NCI-H774 (cell line): ENCODE results near the gene TSPOAP1.

Experiments used
- DNase-seq: peaks from one replicate; lab custom pipeline; 2025; lab: John Stamatoyannopoulos, UW

Gene TSPOAP1, protein sequence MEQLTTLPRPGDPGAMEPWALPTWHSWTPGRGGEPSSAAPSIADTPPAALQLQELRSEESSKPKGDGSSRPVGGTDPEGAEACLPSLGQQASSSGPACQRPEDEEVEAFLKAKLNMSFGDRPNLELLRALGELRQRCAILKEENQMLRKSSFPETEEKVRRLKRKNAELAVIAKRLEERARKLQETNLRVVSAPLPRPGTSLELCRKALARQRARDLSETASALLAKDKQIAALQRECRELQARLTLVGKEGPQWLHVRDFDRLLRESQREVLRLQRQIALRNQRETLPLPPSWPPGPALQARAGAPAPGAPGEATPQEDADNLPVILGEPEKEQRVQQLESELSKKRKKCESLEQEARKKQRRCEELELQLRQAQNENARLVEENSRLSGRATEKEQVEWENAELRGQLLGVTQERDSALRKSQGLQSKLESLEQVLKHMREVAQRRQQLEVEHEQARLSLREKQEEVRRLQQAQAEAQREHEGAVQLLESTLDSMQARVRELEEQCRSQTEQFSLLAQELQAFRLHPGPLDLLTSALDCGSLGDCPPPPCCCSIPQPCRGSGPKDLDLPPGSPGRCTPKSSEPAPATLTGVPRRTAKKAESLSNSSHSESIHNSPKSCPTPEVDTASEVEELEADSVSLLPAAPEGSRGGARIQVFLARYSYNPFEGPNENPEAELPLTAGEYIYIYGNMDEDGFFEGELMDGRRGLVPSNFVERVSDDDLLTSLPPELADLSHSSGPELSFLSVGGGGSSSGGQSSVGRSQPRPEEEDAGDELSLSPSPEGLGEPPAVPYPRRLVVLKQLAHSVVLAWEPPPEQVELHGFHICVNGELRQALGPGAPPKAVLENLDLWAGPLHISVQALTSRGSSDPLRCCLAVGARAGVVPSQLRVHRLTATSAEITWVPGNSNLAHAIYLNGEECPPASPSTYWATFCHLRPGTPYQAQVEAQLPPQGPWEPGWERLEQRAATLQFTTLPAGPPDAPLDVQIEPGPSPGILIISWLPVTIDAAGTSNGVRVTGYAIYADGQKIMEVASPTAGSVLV (N-terminal part only)

DNA sequence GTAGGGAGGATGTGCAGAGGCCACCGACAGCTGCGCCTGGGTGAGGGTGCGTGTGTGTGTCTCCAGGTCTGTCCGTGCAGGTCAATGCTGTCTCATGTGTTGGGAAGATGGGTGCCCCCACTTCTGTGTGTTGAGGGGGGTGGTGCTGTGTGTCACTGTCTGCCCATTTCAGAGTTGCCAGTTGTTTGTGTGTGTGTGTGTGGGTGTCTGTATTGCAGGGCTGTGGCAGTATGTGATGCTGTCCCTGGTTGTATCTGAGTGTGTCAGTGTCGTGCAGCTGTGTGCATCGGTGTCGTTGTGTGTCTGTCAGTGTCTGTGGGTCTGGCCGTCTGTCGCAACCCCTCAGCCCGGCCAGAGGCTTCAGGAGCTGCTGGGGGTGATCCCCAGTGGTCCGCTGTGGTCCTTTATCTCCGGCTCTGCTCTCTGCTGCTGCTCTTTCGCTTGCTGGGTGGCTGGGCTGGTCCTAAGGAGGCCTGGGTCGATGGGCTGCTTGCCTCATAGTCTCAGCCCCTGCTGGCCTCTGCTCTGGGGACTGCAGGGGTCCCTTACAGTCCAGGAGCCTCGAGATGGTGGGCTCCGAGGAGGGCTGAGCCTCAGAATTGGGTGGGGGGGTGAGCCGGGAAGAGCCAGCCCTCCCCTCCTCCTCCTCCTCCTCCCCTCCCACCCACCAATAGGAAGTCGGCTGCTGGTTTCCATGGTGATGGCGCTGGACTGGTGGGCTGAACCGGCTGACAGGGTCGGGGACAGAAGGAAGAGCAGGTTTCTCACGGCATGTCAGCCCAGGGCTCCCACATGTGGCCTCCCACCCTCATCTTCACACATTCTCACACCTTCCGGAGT lies at the start of gene TSPOAP1:
Gene TSPOAP1 (minus strand): TSS at position 601 of the 840 bp plus-strand sequence. CDS start 875 bp downstream, outside the sequence.
- DNase-seq, result no peak

DNA sequence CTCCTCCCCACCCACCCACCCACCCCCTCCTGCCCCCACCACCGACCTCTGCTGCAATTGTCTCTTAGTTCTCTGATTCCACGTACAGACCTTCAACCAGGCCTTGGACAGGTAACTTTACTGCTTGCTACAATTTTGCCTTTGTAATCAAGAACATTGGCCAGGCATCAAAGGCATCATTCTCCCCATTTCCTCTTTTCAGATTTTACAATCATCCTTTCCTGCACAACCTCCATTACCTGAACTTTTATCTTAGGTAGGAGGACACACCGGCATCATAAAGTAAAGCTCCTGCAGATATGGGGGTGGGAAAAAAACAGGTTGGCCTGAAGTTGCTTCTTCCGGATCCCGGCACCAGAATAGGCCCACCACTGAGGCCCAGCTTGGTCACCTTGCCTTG lies 49.1 kb upstream of the TSPOAP1 start:
- DNase-seq, result no peak

DNA sequence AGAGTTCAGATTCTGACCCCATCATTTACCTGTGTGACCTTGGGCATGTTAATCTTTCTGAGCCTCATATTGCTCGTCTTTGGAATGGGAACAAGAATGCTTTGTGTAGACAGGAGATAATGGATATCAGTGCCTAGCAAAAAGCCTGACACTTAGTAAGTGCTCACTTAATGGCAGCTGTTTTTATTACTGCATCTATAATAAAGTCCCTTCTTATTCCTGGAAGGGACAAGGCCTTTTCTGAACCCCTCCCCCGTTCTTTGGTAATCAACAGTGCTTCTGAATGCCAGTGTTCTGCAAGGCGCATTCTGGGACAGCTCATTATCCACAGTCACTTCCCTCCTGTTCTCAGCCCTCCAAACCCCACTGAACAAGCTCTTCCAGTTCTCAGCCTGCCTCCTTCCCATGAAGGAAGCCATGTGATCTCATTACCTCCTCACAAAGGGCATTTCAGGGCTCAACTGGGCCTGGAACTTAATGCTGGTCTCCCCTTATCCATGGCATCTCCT lies 48.6 kb upstream of the TSPOAP1 start:
- no peak for DNase-seq

DNA sequence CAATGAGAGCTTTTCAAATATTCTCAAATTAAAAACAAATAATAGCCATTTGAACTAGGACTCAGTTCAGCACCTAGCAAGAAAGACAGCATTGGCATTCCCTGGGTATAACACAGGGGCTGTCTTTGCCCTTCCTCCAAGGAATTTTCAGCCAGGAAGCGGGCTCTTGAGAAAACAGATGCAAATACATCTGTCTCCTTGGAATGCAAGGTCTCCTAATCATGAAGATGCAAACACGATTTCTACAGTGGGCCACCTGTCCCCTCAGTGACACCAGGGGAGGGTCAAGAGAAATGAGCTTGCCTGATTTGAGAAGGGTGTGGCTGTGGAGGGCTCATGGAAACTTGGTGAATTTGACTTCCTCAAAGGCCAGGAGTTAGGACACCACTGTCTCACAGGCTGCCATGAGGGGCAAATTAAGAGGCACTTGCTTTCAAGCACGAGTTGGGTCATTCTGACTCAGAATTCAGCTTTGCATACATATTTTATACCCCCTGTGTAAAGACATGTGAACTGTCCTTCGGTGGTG lies 47.9 kb upstream of the TSPOAP1 start:
- DNase-seq, result no peak

DNA sequence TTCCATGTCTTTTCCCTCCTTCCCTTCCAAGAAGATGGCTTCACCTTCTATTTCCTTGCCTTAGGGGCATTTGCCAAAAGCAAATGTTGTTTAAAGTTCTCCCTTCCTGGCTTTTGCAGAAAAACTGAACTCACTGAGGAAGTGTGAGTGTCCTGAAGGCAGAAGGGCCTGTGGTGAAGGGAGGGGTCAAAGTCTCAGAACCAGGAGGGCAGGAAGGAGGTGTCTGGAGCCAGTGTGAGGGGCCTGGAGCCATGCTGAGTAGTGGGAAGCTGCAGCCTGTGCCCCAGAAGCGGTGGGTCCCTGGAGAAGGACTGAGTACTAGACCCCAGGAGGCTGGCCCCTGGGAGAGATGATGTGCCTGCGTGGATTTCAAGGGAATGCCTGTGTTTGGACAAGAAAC lies 47.2 kb upstream of the TSPOAP1 start:
- DNase-seq, result no peak

DNA sequence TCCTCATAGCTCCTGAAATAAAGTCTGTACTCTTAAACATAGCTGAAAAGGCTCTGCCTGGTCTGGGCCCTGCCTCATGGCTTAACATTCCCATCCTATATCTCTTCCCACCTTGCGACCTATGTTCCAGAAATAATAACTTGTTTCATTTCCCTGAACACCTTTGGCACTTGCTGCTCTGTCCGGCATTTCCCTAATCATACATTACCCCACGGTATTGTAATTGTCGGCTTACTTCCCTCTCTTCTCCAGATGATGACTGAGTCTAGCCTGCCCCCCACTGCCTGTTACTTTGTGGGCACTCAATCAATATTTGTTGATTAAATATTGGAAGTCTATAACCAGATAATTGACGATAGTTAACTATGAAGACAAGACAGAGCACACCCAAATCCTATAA lies 46.7 kb upstream of the TSPOAP1 start:
- DNase-seq, result no peak

DNA sequence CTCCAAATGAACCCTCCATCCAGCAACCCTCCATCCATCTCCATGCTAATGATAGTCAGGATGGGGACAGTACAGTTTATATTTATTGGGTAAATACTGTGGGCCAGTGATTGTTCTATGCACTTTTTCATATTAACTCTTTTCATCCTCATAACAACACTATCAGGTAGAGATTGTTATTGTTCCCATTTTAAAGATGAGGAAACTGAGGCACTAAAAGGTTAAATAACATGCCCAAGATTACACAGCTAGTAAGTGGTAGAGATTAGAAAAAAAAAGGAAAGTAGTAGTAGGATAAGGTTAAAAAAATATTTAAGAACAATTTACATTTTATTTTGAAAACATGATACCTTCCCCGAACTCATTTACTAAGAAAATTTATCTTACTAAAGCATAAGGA lies 45.3 kb upstream of the TSPOAP1 start:
- no peak for DNase-seq

DNA sequence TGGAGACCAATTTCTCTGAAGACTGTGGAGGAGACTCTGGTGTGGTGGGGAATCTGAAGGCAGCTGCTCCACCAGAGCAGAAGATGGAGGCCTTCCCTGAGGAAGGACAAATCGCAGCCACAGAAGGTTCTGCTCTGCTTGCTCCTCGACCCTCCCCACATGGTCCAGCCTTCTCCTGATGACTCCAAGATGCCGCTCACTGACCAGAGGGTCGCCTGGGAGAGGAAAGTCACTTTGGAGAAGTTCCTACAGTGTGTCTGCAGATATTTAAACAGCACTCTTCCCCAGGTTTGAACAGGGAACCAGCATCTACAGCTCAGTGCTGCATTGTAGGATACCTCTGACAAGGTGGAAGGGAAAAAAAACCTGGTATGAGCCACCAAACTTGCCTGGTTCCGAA lies 44.4 kb upstream of the TSPOAP1 start:
- DNase-seq, result no peak

DNA sequence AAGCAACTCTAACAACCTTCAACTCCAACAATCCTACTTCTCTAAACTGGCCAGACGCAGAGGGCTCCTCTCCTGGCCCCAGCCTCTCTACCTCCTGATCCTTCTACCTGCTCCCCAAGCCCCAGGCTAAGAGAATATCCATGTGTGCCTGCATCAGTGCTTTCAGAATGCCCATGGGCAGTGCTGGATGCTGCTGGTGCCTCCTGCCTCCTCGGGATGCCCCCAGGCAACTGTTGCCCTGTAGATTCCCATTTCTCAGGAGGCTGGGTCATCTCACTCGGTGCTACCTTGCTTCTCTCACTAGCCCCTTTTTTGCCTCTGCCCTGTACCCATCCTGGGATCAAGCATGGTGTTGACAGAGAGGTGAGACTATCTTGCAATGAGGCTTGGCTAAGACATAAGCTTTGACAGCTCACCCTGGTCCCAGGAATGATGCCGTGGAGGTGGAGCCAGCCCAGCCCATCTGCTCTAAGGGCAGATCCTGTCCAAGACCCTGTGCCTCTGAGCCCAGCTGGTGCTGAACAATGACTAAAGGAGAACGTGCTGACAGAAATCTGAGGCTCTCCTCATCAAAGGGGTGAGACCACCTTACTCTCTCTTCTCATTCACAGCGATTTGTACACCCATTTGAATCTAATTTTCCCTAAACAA lies 42.8 kb upstream of the TSPOAP1 start:
- DNase-seq, result no peak

DNA sequence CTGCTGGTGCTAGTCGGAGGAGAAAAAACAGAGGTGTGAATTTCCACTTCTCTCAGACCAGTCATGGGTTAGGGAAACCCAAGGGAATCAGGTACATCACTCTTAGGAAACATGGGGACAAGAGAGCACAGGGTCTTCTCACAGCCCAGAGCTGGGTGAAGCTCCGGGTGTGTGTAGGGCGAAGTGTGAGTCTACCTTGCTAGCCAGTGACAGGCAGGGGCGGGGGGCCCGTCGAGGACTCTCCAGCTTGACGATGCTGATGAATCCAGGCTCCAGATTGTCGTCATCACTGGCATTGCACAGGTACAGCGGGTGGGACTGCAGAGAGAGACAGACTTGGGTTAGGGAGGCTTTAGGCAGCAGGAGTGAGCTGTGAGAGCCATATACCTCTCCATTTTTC lies 42.1 kb upstream of the TSPOAP1 start:
- no peak for DNase-seq

DNA sequence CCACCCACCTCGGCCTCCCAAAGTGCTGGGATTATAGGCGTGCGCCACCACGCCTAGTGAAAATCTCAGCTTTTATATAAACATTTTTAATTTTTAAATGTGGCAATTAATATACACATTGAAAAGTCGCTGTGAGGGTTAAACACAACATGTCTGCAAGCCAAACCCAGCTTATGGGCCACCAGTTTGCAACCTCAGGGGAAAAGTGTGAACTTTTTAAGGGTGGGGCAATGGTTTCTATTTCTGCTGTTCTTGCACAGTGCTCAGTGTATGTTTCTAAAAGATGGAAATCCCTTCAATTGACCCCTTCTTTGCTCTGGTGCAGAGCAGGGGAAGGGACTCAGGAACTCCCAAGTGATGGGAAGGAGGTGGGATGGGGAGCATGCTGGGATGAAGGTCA lies 41.7 kb upstream of the TSPOAP1 start:
- DNase-seq, result no peak

DNA sequence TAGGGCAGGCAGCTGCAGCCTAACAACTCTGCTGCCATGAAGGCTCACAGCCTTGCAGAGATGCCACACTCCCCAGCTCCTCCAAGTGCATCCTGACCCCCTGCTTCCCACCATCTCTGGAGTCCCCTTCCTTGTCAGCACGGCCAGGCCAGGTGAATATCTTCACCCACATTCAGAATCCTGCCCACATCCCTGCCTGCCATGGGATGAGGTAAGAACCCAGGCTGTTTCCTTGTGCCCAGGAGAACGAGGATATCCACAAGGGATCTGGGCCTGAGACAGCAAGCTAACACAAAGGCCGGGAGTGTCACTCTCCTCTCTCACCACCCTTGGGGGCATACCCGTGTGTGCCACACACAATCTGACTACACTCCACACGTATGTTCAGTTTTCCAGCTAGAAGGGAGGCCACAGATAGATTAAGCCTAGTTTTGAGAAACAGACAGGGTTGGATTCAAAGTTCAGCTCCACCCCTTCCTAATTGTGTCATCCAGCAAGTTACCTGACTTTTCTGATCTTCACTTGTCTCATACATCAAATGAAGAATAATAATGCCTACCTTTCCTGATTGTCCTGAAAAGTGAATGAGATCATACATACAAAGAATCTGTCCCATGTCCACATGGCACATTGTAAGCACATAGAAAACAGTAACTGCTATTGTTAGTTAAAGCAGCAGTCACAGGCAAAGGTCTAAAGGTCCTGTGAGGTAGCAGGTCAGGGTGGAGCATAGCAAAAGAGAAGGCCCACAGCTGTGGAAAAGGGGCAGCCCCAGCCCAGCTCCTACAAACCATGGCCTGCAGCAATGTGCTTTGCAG lies 40.8 kb upstream of the TSPOAP1 start:
- DNase-seq, result no peak

DNA sequence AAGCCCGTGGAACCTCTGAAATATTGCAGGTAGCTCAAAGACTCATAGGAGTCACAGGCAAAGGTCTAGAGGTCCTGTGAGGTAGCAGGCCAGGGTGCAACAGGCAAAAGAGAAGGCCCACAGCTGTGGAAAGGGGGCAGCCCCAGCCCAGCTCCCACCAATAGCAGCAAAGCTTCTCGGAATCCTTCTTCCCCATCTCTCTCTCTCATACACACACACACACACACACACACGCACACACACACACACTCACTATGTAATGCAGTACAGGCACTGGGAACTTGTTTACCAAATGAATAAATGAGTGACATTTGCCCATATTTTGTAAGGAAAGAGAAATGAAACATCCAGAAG lies 40.2 kb upstream of the TSPOAP1 start:
- no peak for DNase-seq

DNA sequence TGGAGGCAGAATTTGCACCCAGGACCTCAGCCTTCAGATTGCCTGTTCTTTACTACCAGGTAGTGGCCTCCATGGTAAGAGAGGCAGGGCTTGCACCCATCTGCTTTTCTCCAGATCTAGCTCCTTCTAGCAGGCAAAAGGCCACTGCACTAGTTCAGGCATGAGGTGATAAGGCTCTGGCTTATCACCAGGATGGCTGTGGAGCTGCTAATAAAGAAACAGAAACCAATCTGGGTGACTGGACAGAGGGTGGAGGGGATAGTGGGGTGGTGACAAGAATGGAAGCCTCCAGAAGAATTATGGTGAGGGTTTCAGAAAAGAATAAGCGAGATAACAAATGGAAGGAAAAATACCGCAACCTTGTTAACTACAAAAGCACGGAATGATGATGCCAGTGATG lies 38.9 kb upstream of the TSPOAP1 start:
- no peak for DNase-seq

DNA sequence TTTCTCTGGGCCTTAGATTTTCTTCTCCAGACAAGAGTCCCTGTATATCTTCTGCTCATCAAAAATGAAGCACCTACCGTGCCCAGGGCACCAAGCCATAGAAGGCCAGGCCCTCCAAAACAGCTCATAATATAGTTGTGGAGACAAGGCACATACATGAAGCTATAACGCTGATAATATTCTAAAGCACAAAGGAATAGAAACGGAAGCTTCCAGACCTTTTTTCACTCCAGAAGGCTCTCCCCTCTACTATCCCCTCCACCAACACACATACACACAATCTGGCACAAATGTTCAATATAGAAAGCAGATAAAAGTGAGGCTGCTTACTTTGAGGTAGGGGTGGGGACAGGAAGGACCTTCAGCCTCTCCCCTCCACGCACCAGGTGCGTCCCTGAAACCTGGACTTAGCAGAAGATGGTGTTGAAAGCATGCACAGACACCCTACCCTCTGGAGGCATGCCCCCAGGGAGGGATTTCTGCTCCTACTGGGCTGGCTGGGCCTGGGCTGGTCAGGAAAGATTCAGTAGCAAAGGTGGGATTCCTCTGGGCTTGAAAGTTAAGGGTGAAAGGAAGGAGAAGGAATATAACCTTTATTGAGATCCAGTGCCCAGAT lies 37.5 kb upstream of the TSPOAP1 start:
- DNase-seq, result no peak

DNA sequence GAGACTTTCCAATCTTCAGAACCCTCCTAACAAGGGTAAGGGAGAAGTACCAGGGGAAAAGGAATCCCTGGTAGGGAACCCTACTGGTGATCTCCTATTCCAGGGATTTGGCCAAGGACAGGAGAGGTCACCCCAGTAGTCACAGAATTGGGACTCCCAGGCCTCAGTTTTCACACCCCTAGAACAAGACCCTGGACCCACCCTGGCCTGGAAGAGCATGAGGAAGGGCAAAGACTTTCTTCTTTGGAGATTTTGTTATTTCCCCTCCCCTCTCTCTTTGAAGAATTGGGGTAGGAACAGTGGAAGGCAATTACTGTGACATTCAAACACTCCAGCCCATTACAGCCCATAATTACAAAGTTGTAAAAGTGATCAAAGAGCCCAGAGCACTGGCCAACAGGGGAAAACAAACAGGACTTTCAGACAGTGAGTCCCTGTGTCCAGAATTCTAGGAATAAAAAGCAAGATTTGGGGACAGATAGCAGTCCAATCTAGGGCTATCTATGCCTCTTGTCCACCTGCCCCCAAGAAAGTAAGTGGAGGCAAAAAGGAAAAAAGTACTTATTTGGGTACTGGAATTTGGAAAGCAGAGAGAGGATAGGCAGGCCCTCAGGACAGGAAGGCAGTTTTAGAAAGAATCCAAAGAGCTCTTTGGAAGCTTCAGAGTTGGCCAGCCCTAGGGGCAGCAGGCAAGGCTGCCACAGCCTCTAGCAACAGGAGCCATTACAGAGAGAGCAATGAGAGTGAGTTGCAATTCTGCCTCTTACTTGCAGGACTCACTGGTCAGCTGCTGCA lies 36.8 kb upstream of the TSPOAP1 start:
- DNase-seq, result no peak

DNA sequence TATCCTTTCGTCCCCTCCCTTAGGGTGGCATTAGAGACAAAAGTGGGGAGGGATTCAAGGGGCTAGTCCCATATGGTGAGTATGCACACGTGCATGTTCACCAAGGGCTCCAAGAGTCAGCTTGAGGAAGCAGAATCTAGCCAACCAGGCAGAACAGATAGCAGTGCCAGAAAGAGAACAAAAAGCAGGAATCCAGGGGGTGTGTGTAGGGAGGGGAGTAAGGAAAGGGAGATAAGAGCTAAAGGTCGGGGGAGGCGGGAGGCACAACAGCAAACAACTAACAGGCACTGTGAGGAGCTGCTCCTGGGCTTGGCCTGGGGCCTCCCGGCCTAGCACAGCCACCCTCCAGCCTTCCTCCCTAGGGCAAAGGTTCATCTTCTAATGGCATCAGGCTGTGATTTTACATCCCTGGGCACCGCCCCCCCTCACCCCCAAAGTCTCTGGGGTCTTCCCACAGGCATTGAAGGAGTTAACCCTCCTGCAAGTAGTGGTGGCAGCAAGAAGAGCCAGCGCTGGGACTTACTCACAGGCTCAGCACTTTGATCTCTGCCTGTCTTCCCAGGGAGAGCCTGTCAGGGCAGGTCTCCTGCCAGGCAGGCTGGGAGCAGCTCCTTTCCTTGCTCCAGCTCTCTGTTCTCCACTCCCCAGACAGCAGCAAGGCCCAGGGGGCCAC lies 35.8 kb upstream of the TSPOAP1 start:
- DNase-seq, result no peak

DNA sequence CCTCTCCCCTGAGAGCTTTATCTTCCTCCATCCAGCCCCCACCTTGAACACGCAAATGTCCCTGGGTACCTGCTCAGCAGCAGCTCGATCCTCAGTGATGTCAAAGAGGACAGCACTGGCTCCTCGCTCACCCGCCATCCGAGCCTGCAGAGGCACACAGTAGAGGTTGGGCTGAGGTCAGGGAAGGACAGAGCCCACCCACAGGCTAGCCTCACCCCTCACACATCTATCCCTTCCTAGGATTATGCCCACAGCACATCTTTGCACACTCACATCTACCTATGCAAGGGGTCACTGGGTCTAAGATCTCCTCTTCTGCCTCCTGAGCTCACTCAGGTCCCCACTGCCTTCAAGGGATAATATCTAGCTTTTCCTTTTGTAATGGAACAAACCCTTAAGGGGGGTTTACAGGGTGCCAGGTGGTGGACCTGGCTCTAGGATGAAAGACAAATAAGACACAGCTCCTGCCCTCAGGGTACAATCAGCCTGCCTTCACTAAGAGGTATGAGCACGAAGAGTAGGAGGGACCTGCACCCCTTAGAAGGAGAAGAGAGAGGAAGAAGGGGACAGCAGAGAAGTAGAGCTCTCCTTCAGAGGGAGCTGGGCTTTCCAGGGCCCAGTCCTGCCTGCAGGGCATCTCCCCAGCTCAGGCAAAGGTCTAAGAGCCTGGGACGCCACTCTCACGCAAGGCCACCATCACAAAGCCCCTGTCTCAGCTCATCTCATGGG lies 35.0 kb upstream of the TSPOAP1 start:
- DNase-seq, result no peak
